ENCODE results near the gene MLIP.

Gene MLIP

DNA sequence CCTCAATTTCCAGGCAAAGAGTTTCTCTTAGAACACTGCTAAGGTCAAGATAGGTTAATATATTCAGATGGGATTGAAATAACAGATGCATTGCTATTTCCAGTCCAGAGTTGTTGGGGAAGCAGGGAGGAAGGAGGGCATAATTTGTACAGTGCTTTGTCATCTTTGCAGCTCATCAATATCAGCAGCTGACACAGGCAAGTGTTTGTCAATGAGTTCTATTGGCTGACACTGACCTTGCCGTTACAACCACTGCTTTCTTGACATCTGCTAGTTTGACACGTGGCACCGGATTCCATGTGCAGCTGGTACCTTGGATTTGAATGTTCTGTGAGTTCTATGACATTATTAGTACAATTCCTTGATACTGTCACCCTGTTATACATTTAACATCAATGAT is 28.0 kb upstream of the MLIP start:
- H3K4me3 Mint-ChIP-seq: no peak overlapping the region
- H3K27ac Mint-ChIP-seq: no peak overlapping the region
- no peaks in the 10 kb centered on the region for H3K9me3 Mint-ChIP-seq
- H3K27me3 Mint-ChIP-seq (ENCODE audit: low read depth): no peaks in the 10 kb centered on the region
- peaks cover 30% of the 10 kb centered on the region for H3K4me1 Mint-ChIP-seq
- H3K36me3 Mint-ChIP-seq (ENCODE audit: low read depth): no peaks in the 10 kb centered on the region
- TF ChIP-seq, protein P1, sequence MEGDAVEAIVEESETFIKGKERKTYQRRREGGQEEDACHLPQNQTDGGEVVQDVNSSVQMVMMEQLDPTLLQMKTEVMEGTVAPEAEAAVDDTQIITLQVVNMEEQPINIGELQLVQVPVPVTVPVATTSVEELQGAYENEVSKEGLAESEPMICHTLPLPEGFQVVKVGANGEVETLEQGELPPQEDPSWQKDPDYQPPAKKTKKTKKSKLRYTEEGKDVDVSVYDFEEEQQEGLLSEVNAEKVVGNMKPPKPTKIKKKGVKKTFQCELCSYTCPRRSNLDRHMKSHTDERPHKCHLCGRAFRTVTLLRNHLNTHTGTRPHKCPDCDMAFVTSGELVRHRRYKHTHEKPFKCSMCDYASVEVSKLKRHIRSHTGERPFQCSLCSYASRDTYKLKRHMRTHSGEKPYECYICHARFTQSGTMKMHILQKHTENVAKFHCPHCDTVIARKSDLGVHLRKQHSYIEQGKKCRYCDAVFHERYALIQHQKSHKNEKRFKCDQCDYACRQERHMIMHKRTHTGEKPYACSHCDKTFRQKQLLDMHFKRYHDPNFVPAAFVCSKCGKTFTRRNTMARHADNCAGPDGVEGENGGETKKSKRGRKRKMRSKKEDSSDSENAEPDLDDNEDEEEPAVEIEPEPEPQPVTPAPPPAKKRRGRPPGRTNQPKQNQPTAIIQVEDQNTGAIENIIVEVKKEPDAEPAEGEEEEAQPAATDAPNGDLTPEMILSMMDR (IDR thresholded peaks at IDR 0.05; ENCODE audit: unreplicated experiment in 3 of 3): no peak

DNA sequence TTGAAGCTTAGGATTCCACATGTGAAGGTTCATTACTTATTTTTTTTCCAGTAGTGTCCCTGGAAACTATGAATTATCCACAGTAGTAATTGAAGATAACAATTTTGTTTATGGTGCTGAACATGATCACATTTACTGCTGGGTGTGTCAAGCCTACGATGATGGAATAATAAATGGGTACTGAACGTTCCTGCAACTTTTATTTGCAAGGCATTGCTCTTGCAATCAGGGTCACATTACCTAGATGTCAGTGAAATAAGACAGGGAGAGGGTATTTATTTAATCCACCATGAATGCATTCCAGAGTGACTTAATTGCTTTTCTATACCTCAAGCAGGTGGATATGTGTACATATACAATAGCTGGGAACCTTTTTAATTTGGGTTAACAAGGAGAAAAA is 27.0 kb upstream of the MLIP start:
- Mint-ChIP-seq H3K36me3 (ENCODE audit: low read depth) (no peaks in the 10 kb centered on the region), H3K27ac (no peak overlapping the region), H3K4me3 (peak overlapping the region in 1 of 3 experiments; percentile 11), H3K9me3 (no peaks in the 10 kb centered on the region), H3K27me3 (ENCODE audit: low read depth) (no peaks in the 10 kb centered on the region), H3K4me1 (peaks cover 30% of the 10 kb centered on the region)
- TF ChIP-seq, protein P1 (IDR thresholded peaks at IDR 0.05; ENCODE audit: unreplicated experiment in 3 of 3): no peak

DNA sequence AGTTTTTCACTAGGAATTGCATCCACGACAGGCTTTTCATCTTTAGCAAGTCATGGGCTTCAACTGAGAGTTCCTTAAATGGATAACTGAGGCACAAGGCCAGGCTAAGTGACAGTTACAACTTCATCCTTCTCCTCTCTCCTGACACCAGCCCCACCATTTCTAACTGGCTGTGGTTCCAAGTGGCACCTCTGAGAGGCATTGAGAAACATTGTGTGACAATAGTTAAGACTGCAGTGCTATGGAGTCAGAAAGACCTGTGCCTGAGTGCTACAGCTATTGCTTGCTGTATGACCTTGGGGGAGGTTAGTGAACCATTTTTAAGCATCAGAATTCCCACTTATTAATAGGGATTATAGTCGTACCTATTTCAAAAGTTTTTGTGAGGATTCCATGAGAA is 26.2 kb upstream of the MLIP start:
- Mint-ChIP-seq H3K27ac (peak overlapping the region in 1 of 3 experiments; percentile 53), H3K36me3 (ENCODE audit: low read depth) (no peaks in the 10 kb centered on the region), H3K4me1 (peaks cover 30% of the 10 kb centered on the region), H3K27me3 (ENCODE audit: low read depth) (no peaks in the 10 kb centered on the region), H3K4me3 (no peak overlapping the region), H3K9me3 (no peaks in the 10 kb centered on the region)
- TF ChIP-seq, protein P1 (IDR thresholded peaks at IDR 0.05; ENCODE audit: unreplicated experiment in 3 of 3): no peak

DNA sequence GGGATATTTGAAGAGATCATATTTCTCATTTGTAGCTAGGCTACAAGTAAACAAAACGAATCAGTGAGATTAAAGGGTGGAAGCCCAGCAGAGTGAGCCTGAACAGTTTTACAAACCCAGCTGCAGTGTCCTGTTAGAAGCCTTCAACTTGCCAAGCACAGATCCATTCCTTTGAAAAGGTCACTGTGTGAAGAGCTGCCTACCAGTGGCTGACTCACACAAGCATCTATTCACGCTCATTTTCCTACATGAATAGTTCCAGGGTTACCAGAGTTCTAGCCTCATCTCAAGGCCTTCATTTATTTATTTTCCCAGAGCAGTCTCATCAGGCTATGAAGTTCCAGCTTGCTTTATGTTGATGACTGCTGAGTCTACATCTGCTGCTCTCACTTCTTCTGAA is 25.7 kb upstream of the MLIP start:
- no peak overlapping the region for H3K4me3 Mint-ChIP-seq
- H3K36me3 Mint-ChIP-seq (ENCODE audit: low read depth): no peaks in the 10 kb centered on the region
- no peaks in the 10 kb centered on the region for H3K27me3 Mint-ChIP-seq (ENCODE audit: low read depth)
- TF ChIP-seq, protein P1 (IDR thresholded peaks at IDR 0.05; ENCODE audit: unreplicated experiment in 3 of 3): no peak
- H3K9me3 Mint-ChIP-seq: no peaks in the 10 kb centered on the region
- H3K27ac Mint-ChIP-seq: peak overlapping the region in 2 of 3 experiments; percentile 11 to 53
- H3K4me1 Mint-ChIP-seq: peaks cover 30% of the 10 kb centered on the region

DNA sequence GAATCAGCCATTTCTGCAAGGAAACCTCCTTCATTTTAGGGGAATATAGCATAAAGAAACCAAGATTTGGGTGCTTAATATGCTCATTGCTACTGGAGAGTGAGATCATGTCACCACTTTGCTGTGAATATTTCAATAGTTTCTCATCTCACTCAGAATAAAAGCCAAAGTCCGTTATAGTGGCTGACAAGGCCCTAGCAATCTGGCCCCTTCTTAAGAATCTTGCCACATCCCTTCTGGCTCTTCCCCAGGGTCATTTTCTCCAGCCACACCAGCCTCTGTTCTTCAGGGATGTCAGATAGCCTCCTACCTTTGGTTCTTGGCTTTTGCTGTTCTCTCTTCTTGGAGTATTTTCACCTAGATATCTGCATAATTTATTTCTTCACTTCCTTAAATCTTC is 24.8 kb upstream of the MLIP start:
- H3K27me3 Mint-ChIP-seq (ENCODE audit: low read depth): no peaks in the 10 kb centered on the region
- H3K27ac Mint-ChIP-seq: peak overlapping the region in 1 of 3 experiments; percentile 53
- TF ChIP-seq, protein P1 (IDR thresholded peaks at IDR 0.05; ENCODE audit: unreplicated experiment in 3 of 3): no peak
- H3K9me3 Mint-ChIP-seq: no peaks in the 10 kb centered on the region
- H3K36me3 Mint-ChIP-seq (ENCODE audit: low read depth): no peaks in the 10 kb centered on the region
- H3K4me1 Mint-ChIP-seq: peaks cover 30% of the 10 kb centered on the region
- H3K4me3 Mint-ChIP-seq: no peak overlapping the region

DNA sequence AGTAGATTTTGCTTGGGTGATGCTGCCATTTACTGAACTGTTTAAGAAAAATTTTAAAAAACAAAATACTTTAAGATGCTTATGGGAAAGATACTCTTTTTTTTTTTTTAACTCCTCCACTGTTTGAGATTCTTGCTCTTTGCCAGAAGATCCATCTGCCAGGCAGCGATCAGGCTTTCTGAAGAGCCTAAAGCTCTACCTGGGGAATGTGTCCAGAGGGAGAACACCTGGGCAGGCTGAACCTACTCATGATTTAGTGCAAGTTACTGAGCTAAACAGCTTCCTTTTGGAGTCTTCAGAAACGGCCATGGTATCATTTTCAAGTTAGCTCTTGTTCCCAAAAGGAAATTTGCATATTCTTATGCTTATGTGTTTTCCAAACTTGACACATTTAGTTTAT is 23.5 kb upstream of the MLIP start:
- no peak overlapping the region for H3K27ac Mint-ChIP-seq
- H3K4me1 Mint-ChIP-seq: peaks cover 35% of the 10 kb centered on the region
- H3K9me3 Mint-ChIP-seq: no peaks in the 10 kb centered on the region
- H3K27me3 Mint-ChIP-seq (ENCODE audit: low read depth): no peaks in the 10 kb centered on the region
- no peak overlapping the region for H3K4me3 Mint-ChIP-seq
- TF ChIP-seq, protein P1 (IDR thresholded peaks at IDR 0.05; ENCODE audit: unreplicated experiment in 3 of 3): no peak
- H3K36me3 Mint-ChIP-seq (ENCODE audit: low read depth): no peaks in the 10 kb centered on the region

Measured in nephron (organoid).